ENCODE results near the gene ZNF22.

Gene ZNF22

GRCh38 chr10:44975431-44976331, 25.0 kb upstream of the ZNF22 start:
- in situ Hi-C loops (cut with MboI; ENCODE audit: low pct_unique_long_range_greater_than_20kb, low sequenced_read_pairs): no loop called here
- peak; percentile 53 for DNase-seq

DNA sequence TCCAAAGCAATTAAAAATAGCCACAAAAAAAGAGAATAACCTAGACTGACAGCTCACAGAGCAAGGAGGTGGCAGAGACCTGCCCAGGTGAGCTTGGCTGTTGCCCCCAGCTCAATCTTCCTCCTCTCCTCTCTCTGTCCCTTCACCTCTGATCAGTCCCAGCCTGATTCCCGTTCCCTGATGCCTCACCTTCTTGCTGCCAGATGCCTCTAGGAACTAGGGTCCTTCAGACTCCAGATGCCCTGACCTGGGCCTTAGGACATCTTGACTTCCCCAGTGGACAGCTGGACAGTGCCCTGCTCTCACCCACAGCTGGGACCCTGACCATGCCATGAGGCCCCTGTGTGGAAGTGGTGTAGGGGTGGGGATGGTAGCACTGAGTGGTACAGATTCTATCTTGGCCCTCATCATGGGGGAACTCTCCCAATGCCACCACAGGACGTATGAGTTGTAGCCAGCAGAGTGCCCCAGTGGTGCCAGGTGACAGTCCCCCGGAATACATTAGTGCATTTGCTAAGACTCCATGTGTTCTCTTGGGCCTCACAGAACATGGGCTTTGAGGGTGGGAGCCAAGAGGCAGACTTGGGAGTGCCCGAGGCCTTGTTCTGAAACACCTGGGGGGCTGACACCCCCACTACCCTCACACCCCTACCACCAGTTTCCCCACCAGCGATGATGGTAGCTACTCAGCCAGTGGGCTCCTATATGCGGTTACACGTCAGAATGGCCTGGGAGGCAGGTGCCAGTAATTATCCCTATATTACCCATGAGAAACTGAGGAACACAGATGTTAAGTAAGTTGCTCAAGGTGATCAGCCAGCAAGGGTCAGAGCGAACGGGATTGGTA, 24.1 kb upstream of the ZNF22 start:
- in situ Hi-C loops (cut with MboI; ENCODE audit: low pct_unique_long_range_greater_than_20kb, low sequenced_read_pairs): no loop called here

DNA sequence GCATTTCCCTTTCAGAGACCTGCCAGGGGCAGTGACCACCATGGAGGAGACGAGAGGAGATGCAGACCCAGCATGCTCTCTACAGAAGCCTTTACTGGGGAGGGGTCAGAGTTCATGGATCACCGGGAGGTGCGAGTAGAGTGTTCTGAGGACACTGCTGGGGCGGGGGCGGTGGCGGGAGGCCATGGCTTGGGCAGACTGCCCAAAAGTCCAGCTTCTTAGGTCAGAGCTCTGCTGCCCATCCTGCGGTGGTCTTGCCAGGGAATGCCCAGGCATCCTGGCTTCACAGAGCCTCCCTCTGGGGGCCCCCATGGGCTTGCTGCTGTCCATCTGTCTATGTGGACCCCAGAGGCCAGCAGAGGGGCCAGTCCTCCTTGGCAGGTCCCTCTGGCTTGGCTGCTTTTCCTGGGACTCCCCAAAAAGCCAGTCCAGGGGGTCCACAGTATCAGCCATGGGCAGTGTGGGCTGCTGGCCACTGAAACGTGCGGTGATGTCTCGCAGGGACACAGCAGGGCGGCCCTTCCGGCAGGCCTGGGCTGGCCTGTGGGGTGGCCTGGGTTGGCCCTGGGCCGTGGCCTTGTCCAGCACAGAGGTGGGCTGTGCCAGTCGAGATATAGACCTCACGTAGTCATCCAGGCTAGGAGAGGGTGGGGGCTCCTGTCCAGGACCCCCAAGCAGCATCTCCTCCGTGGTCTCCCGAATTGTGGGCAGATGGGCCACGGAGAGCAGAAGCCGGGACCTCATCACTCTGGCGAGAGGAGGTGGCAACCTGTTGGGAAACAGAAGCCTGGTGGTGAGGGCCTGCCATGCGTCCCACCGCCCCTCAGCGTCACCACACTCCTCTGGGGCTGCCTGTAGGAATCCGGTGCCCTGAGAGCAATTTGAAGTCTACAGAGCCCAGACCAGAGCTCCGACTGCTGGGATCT, 23.2 kb upstream of the ZNF22 start:
- in situ Hi-C loops (cut with MboI; ENCODE audit: low pct_unique_long_range_greater_than_20kb, low sequenced_read_pairs): no loop called here

More for the DNA sequence above, 24.1 kb upstream of the ZNF22 start:
- DNase-seq: no peak

DNA sequence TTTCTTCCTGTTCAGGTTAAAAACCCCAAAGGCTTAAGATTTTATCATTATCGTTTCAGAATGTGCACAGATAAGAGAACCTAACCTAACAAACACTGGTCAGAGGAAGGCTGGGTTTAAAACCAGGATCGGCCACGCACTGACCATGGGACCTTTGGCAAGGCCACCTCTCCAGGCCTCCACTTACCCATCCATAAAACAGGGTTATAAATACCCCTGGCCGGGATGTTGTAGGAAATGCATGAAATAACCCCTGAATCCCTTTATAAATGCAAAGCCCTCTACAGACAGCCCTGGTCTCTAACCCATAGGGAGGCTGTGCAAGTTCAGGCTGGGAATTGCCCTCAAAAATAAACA, 22.5 kb upstream of the ZNF22 start:
- no peak for DNase-seq
- in situ Hi-C loops (cut with MboI; ENCODE audit: low pct_unique_long_range_greater_than_20kb, low sequenced_read_pairs): no loop called here

More for the DNA sequence above, 23.2 kb upstream of the ZNF22 start:
- no peak for DNase-seq

GRCh38 chr10:44978570-44979280, 22.0 kb upstream of the ZNF22 start, which contains the start of gene DEPP1:
DEPP1 (minus strand) TSS chr10:44978809; CDS start chr10:44978030, 779 bp downstream.
- in situ Hi-C loops (cut with MboI; ENCODE audit: low pct_unique_long_range_greater_than_20kb, low sequenced_read_pairs): no loop called here
- DNase-seq: peak; percentile 92

- in situ Hi-C loops (cut with MboI; ENCODE audit: low pct_unique_long_range_greater_than_20kb, low sequenced_read_pairs): no loop called here
- DNase-seq: no peak
Measured at GRCh38 chr10:44979281-44980191, 21.2 kb upstream of the ZNF22 start.

DNA sequence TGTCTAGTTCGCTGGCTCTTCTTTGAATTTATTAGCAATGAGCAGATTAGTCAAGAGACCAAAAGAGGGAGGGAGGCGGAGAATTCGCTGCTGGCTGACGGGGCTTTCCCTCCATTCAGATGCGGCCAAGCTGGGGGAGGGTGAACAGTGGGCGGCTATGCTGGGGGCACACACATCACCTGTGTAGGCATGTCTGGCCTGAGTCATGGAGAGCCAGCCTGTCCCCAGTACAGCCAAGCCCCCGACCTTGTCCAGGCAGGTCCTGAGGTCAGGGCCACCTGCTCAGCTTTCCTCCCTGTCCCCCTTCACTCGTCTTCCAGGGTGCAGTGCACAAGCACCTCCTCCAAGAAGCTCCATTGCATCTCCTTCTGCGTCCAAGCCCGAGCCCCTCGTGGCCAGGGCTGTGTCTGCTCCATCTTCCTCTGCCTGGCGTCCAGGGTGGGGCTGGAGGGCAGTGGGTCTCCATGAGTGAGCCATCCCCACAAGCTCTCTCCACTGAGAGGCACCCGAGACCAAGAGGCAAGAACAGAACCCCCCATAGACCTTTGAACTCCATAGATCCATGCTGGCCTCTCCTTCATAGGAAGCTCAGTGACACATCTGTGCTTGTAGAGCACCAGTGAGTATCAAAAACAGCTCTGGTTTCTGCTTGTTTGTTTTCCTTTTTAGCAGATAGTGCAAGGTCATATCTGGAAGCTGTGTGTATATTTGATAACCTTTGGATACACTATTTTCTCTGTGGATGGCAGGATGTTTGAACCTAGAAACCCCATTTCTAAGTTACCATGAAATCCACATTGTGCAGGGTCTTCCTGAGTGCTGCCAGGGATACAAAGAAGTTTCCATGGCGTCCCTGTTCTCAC, 20.2 kb upstream of the ZNF22 start:
- DNase-seq: no peak
- in situ Hi-C loops (cut with MboI; ENCODE audit: low pct_unique_long_range_greater_than_20kb, low sequenced_read_pairs): no loop called here

- in situ Hi-C loops (cut with MboI; ENCODE audit: low pct_unique_long_range_greater_than_20kb, low sequenced_read_pairs): no loop called here
- peak; percentile 32 for DNase-seq
Measured at GRCh38 chr10:44981172-44982113, 19.3 kb upstream of the ZNF22 start.

DNA sequence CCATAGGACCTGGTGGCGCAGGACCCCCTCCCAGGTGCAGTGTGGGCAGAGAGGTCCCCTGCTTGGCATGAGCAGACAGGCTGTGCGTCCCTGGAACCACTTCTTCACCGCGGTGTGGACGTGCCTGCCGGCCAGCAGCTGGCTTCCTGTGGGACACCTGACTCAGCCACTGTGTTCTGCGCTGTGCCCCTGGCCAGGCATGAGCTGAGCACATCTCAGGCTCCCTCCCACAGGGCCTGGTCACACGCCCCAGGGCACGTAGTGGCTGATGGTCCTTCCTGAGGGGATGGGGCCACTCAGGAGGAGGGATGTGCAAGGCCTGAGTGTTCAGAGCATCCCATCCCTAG, 18.6 kb upstream of the ZNF22 start:
- DNase-seq: no peak
- in situ Hi-C loops (cut with MboI; ENCODE audit: low pct_unique_long_range_greater_than_20kb, low sequenced_read_pairs): no loop called here

DNA sequence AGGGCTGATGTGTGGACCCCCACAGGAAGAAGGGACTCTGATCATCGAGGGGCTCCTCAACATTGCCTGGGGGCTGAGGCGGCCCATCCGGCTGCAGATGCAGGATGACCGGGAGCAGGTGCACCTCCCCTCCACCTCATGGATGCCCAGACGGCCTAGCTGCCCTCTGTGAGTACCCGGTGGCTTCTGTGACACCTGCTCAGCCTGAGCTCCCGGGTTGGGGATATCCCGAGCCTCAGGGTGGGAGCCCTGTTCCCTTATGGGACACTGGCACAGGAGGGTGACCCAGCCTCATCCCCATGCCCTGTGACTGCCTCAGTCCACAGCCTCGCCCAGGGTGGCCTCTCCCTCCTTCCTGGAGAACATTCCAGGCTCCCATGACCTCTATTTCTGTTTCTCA, 18.2 kb upstream of the ZNF22 start:
- in situ Hi-C loops (cut with MboI; ENCODE audit: low pct_unique_long_range_greater_than_20kb, low sequenced_read_pairs): no loop called here
- no peak for DNase-seq

DNA sequence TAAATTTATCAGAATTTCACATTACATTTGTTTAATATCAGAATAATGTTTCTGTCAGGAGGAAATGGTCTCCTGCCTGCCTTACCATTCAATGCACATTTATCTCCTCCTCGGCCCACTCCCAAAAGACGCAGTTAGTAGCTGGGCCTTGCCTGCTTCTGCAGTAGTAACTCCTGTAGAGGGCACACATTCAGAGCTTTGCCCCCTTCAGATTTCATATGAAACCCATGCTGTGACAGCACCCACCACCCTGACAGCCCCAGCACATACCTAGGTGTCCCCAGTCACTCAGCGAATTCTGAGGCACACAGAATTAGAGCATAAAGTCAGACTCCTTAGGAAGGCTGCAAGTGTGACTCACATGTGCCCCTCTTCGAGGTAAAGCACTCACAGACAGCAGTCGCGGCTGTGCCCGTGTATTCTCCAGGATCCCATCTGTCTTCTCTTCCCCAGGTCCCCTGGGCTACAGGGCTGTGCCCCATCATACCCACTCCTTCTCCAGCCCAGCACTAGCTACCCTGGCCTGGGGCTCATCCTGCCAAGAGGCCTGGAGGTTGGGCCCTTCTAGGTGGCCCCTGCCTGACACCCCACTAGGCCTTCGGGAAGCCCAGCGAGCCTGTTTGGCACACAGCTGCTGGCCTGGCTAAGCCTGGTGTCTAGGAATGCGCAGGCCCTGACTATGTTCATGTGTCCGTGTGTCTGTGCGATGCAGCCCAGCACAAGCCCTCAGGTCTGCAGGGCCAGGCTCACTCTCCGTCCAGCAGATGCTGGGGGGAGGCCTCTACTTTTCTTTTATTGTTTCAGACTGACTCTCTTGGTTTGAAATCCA, 17.4 kb upstream of the ZNF22 start:
- no peak for DNase-seq

DNA sequence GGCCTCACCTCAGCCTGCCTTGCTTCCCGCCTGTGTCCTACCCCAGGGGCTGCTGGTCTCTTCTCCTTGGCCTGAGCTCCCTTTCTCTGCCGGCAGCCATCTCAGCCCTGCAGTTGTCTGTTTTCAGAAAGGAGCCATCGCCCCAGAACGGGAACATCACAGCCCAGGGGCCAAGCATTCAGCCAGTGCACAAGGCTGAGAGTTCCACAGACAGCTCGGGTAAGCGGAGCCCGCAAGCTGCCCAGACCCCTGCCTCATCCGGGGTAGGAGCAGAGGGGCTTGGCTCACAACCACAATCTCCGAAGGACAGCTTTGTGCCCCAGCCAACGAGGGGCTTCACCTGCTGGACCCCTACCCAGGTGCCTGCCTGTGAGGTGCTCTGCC, 16.8 kb upstream of the ZNF22 start:
- in situ Hi-C loops (cut with MboI; ENCODE audit: low pct_unique_long_range_greater_than_20kb, low sequenced_read_pairs): no loop called here
- no peak for DNase-seq

More for the DNA sequence above, 17.4 kb upstream of the ZNF22 start:
- in situ Hi-C loops (cut with MboI; ENCODE audit: low pct_unique_long_range_greater_than_20kb, low sequenced_read_pairs): no loop called here

DNA sequence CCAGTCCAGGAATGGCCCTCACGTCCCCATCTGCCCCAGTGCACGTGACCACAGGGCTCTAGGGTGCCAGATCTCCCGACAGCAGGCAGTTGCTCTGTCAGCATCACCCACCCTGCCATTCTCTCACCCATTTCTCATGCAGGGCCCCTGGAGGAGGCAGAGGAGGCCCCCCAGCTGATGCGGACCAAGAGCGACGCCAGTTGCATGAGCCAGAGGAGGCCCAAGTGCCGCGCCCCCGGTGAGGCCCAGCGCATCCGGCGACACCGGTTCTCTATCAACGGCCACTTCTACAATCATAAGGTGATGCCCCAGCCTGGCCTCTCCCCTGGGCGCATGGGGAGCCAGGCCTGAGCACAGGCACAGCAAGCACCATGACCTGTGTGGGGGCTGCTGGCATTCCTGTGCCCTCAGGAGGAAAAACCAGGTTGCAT, 16.0 kb upstream of the ZNF22 start:
- in situ Hi-C loops (cut with MboI; ENCODE audit: low pct_unique_long_range_greater_than_20kb, low sequenced_read_pairs): no loop called here
- DNase-seq: no peak

DNA sequence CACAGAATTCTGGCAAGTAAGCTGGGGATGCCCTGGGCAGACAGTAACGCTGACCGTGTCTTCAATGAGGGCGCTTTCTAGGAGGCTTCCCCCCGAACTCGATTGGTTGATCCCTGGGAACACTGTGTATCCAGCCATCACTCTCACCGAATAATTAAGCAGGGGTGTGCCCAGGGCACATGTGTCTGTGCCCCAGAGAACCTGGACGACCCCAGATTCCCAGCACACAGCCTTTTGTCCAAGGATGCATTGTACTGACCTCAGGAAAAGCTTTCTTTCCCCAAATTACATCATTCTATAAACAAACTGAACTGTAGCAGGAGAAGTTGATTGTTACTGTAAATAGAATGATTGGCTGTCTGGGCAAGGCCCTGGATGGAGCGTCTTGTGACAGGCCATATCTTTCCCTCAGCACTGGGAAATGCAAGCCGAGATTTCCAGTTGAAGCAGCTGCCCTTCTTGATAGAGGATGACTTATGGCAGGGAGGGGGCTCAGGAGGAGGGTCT, 15.5 kb upstream of the ZNF22 start:
- no peak for DNase-seq
- in situ Hi-C loops (cut with MboI; ENCODE audit: low pct_unique_long_range_greater_than_20kb, low sequenced_read_pairs): no loop called here

DNA sequence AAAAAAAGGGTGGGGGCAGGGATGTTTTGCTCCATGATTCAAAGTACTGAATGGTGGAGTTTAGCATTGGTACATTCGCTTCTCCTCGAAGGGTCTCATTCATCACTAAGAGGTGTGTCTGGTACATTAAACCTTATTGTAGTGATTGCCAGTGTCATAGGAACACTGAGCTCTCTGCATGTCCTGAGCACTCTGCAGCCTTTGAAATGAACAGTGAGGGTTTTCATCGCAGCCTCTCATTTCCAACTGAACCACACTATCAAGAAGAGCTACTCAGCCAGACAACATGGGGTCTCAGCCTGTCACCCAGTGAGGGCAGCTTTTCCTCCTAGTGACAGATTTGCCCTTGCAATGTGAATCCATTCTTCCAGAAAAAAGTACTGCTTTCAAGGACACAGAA, 14.5 kb upstream of the ZNF22 start:
- DNase-seq: no peak
- in situ Hi-C loops (cut with MboI; ENCODE audit: low pct_unique_long_range_greater_than_20kb, low sequenced_read_pairs): no loop called here

Data from KBM-7 (cell line).